HG03045 (cell line): Measurements from ENCODE around the gene MRPL28.

Source experiments
- ATAC-seq: cut with Tn5 transposase; IDR thresholded peaks from one replicate; pipeline ENCODE4 v1.9.1; 2021; ENCODE audit warnings: mild to moderate bottlenecking, moderate library complexity; ENCODE audit not compliant: unreplicated experiment

MRPL28 gene

DNA sequence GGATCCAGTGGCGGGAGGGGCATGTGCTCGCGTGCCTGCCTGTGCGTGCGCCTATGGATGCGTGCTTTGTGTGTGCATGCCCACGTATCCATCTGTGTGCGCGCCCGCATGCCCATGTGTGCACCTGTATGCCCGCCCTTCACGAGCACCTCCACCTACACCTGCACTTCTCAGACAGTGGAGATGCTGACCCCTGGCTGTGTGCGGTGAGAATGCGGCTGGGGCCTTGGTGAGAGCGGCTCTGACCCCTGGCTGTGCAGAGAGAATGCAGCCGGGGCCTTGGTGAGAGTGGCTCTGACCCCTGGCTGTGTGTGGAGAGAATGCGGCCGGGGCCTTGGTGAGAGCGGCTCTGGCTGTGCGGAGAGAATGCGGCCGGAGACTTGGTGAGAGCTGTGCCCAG is 51.7 kb downstream of the MRPL28 start:
- no peak for ATAC-seq

DNA sequence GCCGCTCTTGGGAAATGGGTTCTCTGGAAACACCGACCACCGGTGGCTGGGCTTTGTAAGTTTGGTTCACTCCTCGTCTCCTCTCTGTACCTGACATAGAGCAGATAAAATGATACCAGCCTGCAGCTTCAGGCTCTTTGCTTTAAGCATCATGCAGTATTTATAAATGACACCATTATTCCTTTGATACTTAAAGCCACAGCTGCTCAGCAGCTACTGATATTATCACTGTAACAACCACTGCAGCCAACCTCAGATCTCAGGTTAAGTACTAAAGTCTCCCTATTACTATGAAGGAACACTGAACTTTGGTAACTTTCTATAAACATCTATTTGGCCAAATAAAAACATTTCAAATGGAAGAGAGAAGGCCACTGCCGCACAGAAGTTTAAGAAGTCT is 52.8 kb downstream of the MRPL28 start:
- ATAC-seq = no peak
